Lower lobe of right lung (tissue), 2 donors: ENCODE data around the gene NDST3. TPM values are rescaled to one million over a fixed set of nuclear protein-coding genes. Genes with fewer than 3 reads are reported as not detected.

Experiments used
- ATAC-seq, 2 donors: fragments of 200-7000 bp; cut with Tn5 transposase; one replicate each; pipeline ENCODE4 v1.9.1; 2020 to 2022; ENCODE audit warnings: mild to moderate bottlenecking in 2 of 2, moderate library complexity in 2 of 2
- DNase-seq: peaks from one replicate; pipeline ENCODE4 v3.0.0-alpha.2; 2020
- H3K27ac ChIP-seq: fragments of 200-600 bp; one replicate; pipeline ENCODE4 v1.8.0; 2022
- H3K27me3 ChIP-seq: fragments of 200-600 bp; one replicate; pipeline ENCODE4 v1.8.0; 2022; ENCODE audit warnings: low read depth
- H3K36me3 ChIP-seq: fragments of 200-600 bp; one replicate; pipeline ENCODE4 v1.8.0; 2022; ENCODE audit warnings: mild to moderate bottlenecking
- H3K4me1 ChIP-seq: fragments of 200-600 bp; one replicate; pipeline ENCODE4 v1.8.0; 2022
- H3K4me3 ChIP-seq: fragments of 200-600 bp; one replicate; pipeline ENCODE4 v1.8.0; 2022; ENCODE audit warnings: mild to moderate bottlenecking
- H3K9me3 ChIP-seq: fragments of 200-600 bp; one replicate; pipeline ENCODE4 v1.8.0; 2022
- CTCF ChIP-seq: fragments of 200-600 bp; IDR thresholded peaks from one replicate; pipeline ENCODE4 v1.8.0; 2022; ENCODE audit warnings: antibody characterized with exemption, mild to moderate bottlenecking
- intact Hi-C: fragments of 100-400 bp; cut with DNase I; formaldehyde crosslinking; loops from one replicate; pipeline ENCODE4 v1.11.0; 2022
- total RNA-seq: library from RNA; stranded (reverse); fragmentation: NEBNext Ultra II Directional; extraction: Animal tissue kit (Norgen Biotek cat#: 25700); gene quantifications from one replicate; pipeline ENCODE4 v1.2.1, GENCODE V29; 2021
- donor health status: DM: no; HTN: yes; CAD: no; lungs with severe emphysema.

Gene NDST3
- total RNA-seq, 1 donor from 2014 or later: 0.06 TPM

GRCh38 chr4:118190903-118191302, 156.6 kb downstream of the NDST3 start:
- no peak for ATAC-seq
- H3K27me3 ChIP-seq: no peaks in the 10 kb centered on the region
- no peak for DNase-seq
- no peak overlapping the region for H3K27ac ChIP-seq
- no peaks in the 10 kb centered on the region for H3K4me1 ChIP-seq
- no peak for TF ChIP-seq CTCF
- H3K36me3 ChIP-seq: no peaks in the 10 kb centered on the region
- H3K9me3 ChIP-seq: no peaks in the 10 kb centered on the region
- intact Hi-C loops: no loop called here
- H3K4me3 ChIP-seq: no peak overlapping the region

GRCh38 chr4:118193421-118193820, 159.1 kb downstream of the NDST3 start:
- Histone ChIP-seq H3K27ac (no peak overlapping the region), H3K27me3 (no peaks in the 10 kb centered on the region), H3K9me3 (no peaks in the 10 kb centered on the region), H3K4me3 (no peak overlapping the region), H3K36me3 (no peaks in the 10 kb centered on the region), H3K4me1 (no peaks in the 10 kb centered on the region)
- no peak for TF ChIP-seq CTCF
- ATAC-seq: no peak
- intact Hi-C loops: no loop called here
- DNase-seq: no peak

DNA sequence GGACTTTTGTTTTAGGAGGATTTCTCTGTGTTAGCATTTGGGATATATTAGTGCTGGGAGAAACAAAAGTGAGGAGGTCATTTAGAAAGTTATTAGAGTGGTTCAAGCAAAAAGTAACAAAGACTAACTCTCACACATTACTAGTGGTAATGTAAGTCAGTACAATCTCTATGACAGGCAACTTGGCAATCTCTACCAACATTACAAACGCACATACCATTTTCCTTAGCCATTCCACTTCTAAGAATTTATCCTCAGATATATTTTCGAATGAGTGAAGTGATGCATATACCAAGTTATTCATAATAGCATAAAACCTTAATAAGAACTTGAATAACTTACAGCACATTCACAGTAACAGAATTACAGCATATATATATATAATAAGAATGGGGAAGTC, 172.3 kb downstream of the NDST3 start:
- no peak overlapping the region for H3K4me3 ChIP-seq
- H3K9me3 ChIP-seq: peaks cover 9% of the 10 kb centered on the region
- ATAC-seq (no peak), DNase-seq (no peak)
- H3K4me1 ChIP-seq: no peaks in the 10 kb centered on the region
- TF ChIP-seq CTCF: no peak
- H3K36me3 ChIP-seq: no peaks in the 10 kb centered on the region
- H3K27me3 ChIP-seq: no peaks in the 10 kb centered on the region
- no peak overlapping the region for H3K27ac ChIP-seq
- intact Hi-C loops: no loop called here

DNA sequence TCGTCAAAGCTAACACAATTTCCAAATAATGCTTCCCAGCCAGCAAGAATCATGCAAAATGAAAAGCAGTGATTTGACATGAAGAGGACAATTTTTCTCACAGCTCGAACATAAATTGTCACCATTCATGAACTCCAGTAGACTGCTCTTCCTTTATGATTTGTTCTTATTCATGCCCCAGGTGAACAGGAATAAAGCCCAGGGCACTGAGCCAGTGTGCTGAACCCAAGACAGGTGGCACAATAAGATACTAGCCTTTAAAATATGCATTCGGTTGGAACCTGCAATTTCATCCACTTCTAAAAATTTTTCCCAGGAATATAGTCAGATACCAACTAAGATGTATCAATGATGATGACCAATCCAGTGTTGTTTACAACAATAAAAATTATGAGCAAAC, 178.8 kb downstream of the NDST3 start:
- ATAC-seq (no peak), DNase-seq (no peak)
- no peaks in the 10 kb centered on the region for H3K36me3 ChIP-seq
- no peak for TF ChIP-seq CTCF
- H3K4me3 ChIP-seq: no peak overlapping the region
- no peaks in the 10 kb centered on the region for H3K9me3 ChIP-seq
- no peaks in the 10 kb centered on the region for H3K4me1 ChIP-seq
- H3K27ac ChIP-seq: no peak overlapping the region
- H3K27me3 ChIP-seq: no peaks in the 10 kb centered on the region
- intact Hi-C loops: no loop called here

DNA sequence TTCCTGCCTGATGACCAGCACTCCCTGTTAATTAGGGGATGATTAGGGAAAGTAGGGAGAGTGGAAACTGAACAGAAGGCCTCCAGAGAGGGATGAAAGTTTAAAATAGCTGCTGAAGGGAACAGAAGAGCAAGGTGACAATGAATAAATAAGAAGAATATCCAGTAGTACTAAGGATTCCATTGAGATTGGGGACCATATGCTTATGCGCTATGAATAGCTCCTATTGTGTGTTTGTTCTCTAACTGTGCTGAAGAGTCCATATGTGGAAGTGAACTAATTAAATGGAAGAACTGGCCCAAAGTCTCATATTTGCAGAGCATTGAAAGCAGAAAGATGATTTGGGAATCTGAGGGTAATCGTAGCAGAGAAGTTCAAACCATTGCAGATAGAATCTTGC, 181.5 kb downstream of the NDST3 start:
- Histone ChIP-seq H3K27me3 (no peaks in the 10 kb centered on the region), H3K4me3 (no peak overlapping the region), H3K4me1 (no peaks in the 10 kb centered on the region), H3K9me3 (no peaks in the 10 kb centered on the region), H3K36me3 (no peaks in the 10 kb centered on the region), H3K27ac (no peak overlapping the region)
- intact Hi-C loops: no loop called here
- no peak for TF ChIP-seq CTCF
- no peak for ATAC-seq
- DNase-seq: no peak

GRCh38 chr4:118221227-118221800, 187.0 kb downstream of the NDST3 start:
- no peak for TF ChIP-seq CTCF
- Histone ChIP-seq H3K27ac (no peak overlapping the region), H3K9me3 (no peaks in the 10 kb centered on the region), H3K4me1 (no peaks in the 10 kb centered on the region), H3K27me3 (no peaks in the 10 kb centered on the region), H3K4me3 (no peak overlapping the region), H3K36me3 (no peaks in the 10 kb centered on the region)
- DNase-seq (no peak), ATAC-seq (no peak)
- intact Hi-C loops: no loop called here
